Mucosa of descending colon (tissue), 3 donors: Measurements from ENCODE around the gene FRZB. TPM values are rescaled to one million over a fixed set of nuclear protein-coding genes. Genes with fewer than 3 reads are reported as not detected.

ENCODE experiments used
- ATAC-seq: fragments of 200-7000 bp; cut with Tn5 transposase; one replicate; pipeline ENCODE4 v1.9.1; 2020; ENCODE audit warnings: mild to moderate bottlenecking, moderate library complexity
- DNase-seq, 3 donors: peaks; one replicate each; pipeline ENCODE4 v3.0.0-alpha.2; 2020
- H3K36me3 ChIP-seq: fragments of 200-600 bp; one replicate; pipeline ENCODE4 v1.8.0; 2021; ENCODE audit warnings: low read depth, mild to moderate bottlenecking
- H3K4me1 ChIP-seq: fragments of 200-600 bp; one replicate; pipeline ENCODE4 v1.8.0; 2021; ENCODE audit warnings: low read depth, mild to moderate bottlenecking
- H3K4me3 ChIP-seq: fragments of 200-600 bp; one replicate; pipeline ENCODE4 v1.8.0; 2021; ENCODE audit warnings: mild to moderate bottlenecking
- H3K9me3 ChIP-seq: fragments of 200-600 bp; one replicate; pipeline ENCODE4 v1.8.0; 2021; ENCODE audit warnings: mild to moderate bottlenecking
- intact Hi-C, 2 donors: fragments of 100-400 bp; cut with DNase I in 1 of 2; cut with micrococcal nuclease in 1 of 2; formaldehyde crosslinking; loops; one replicate each; pipeline versions ENCODE4 v1.11.0 to v1.11.1; 2022; cut with DNase I, micrococcal nuclease
- total RNA-seq, 3 donors: library from RNA; stranded (reverse); fragmentation: NEBNext Ultra II Directional in 2 of 3; extraction: Animal tissue kit (Norgen Biotek cat#: 25700) in 2 of 3; gene quantifications; one replicate each; pipeline versions ENCODE4 v1.2.1 to v1.2.4, GENCODE V29; 2021 to 2023
- TF ChIP-seq, protein P1 (sequence below): fragments of 200-600 bp; IDR thresholded peaks from one replicate; pipeline ENCODE4 v1.8.0; 2022; ENCODE audit warnings: antibody characterized with exemption, mild to moderate bottlenecking
- donor health status: DM: no; HTN: no; CAD: no; lungs with moderate emphysema.
- donor health status: DM: no; HTN: no; CAD: no.
- donor health status: DM: no; HTN: yes; CAD: no.

FRZB gene
- total RNA-seq, 3 donors from 2014 or later = 5.9 to 15.7 (median 8.9) TPM

DNA sequence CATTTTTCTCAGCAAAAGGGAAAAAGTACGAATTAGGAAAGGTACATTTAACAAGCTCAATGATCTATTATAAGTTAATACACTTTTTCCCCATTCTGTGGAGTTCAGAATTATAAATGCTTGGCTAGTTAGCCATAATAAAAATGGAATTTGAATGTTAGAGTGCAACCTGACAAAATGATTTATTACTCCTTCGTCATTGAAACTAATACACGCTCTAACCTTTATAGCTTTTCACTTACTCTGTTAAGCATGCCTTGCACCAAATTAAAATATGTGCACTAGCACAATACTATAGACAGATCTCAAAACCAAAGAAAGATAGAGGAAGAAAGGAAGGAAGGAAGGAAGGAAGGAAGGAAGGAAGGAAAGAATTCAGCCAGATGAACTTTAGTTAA lies 46.1 kb upstream of the FRZB start:
- no peaks in the 10 kb centered on the region for H3K9me3 ChIP-seq
- TF ChIP-seq, protein P1, sequence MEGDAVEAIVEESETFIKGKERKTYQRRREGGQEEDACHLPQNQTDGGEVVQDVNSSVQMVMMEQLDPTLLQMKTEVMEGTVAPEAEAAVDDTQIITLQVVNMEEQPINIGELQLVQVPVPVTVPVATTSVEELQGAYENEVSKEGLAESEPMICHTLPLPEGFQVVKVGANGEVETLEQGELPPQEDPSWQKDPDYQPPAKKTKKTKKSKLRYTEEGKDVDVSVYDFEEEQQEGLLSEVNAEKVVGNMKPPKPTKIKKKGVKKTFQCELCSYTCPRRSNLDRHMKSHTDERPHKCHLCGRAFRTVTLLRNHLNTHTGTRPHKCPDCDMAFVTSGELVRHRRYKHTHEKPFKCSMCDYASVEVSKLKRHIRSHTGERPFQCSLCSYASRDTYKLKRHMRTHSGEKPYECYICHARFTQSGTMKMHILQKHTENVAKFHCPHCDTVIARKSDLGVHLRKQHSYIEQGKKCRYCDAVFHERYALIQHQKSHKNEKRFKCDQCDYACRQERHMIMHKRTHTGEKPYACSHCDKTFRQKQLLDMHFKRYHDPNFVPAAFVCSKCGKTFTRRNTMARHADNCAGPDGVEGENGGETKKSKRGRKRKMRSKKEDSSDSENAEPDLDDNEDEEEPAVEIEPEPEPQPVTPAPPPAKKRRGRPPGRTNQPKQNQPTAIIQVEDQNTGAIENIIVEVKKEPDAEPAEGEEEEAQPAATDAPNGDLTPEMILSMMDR = no peak
- H3K4me3 ChIP-seq = no peak overlapping the region
- DNase-seq (no peak), ATAC-seq (no peak)
- H3K36me3 ChIP-seq = no peaks in the 10 kb centered on the region
- no peaks in the 10 kb centered on the region for H3K4me1 ChIP-seq
- intact Hi-C loops = no loop called here

DNA sequence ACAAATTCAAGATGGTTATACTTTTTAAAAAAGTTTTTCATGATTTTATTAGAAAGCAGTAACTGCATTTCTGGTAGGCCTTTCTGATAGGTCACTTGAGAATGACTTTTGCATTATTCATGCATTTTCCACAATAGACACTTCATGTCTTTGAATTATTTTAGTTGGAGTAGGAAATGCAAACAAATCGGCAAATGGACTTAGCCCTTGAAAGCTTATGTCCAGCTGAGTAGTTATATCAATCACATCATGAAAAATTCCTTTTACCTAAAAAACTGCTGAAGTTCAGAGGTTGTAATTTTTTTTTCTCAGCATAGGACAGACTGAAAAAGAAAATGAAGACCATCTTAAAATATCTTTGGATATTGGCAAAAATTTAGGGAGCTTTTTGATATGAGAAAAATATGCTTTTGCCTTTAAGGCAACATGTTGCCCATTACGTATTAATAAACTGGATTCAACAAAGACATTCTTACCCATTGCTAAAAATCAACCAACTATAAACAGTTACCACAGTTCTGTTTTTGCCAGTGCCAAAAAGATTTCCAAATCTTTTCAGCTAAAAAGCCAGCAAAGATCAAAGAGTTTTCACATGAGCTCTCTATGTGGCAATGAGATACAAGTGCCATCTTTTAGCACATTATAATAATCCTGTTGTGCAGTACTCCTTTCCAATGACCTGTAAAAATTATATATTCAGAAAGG lies 45.5 kb upstream of the FRZB start:
- Histone ChIP-seq H3K9me3 (no peaks in the 10 kb centered on the region), H3K4me1 (peaks cover 2% of the 10 kb centered on the region), H3K36me3 (no peaks in the 10 kb centered on the region), H3K4me3 (no peak overlapping the region)
- intact Hi-C loops = no loop called here
- TF ChIP-seq, protein P1 = no peak
- no peak for ATAC-seq
- DNase-seq = no peak

DNA sequence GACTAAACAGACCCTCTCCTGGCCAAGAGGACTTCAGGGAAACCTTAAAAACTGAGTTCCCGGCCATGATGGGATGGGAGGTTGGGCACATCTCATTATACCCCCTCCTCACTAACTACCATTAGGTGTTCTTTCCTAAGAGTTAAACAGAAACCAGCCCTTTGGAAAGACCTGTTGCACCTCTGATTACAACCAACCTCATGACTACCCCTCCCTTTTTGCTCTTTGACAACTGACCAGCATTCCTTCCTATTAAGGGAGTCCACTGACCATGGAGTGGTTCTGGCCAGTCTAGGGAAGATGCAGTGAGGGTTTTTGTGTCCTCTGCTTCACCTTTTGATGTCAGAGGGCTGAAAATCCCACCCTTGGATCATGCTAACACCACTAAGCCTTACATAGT lies 44.5 kb upstream of the FRZB start:
- H3K4me1 ChIP-seq = peaks cover 3% of the 10 kb centered on the region
- TF ChIP-seq, protein P1 = no peak
- intact Hi-C loops = no loop called here
- H3K9me3 ChIP-seq = no peaks in the 10 kb centered on the region
- DNase-seq = no peak
- no peak for ATAC-seq
- H3K36me3 ChIP-seq = no peaks in the 10 kb centered on the region
- H3K4me3 ChIP-seq = no peak overlapping the region

DNA sequence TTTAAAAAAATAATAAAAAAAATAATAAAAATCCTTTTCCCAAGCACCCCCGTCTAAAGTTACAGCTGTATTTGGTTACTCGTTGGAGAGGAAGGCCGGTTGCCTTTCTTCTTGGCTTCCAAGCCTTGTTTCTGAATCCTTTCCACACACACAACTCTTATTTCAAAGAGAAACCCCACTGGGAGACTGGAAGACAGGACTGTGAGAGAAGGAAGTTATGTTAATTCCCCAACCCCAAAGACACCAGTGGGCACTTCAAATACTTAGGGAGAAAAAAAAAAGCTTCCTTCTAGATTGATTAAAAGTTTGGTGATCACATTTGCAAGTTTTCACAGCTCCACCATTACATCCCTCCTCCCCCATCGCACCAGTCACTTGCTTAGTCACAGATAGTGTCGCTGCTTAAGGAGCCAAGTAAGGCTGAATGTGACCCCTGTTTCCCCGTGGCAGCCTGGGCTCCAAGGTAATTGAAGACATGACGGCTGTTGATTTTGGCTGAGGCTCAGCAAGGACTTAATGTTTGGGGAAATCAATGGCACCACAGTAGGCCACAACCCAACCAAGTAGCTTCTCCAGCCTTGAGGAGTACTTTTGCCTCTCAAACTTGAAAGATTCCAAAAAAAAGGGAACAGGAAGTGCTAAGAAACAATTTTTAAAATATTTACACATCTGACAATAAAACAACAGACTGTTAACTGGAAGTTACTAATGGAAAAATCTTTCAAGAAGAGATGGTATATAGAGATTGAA lies 40.8 kb upstream of the FRZB start:
- DNase-seq = no peak
- no peaks in the 10 kb centered on the region for H3K36me3 ChIP-seq
- H3K9me3 ChIP-seq = no peaks in the 10 kb centered on the region
- TF ChIP-seq, protein P1 = no peak
- intact Hi-C loops = no loop called here
- peaks cover 3% of the 10 kb centered on the region for H3K4me1 ChIP-seq
- H3K4me3 ChIP-seq = no peak overlapping the region
- no peak for ATAC-seq

DNA sequence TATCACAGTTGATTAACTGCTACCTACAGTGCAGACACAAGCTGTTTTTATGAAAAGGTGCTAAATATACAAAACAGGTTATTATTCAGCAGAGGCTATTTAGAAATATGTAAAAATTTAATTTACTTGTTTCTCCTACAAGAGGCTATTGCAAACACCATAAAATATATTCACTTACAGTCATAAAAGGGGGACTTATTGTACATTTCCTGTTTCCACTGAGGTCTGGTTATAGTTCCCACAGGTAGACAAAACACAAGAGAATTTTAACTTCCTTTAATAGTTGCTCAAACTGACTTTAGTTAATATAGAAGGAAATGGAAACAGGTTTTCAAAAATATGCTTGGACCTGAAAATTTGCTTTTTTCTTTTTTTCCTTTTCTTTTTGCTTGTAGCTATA lies 40.0 kb upstream of the FRZB start:
- TF ChIP-seq, protein P1 = no peak

More for the DNA sequence above, 40.0 kb upstream of the FRZB start:
- Histone ChIP-seq H3K36me3 (no peaks in the 10 kb centered on the region), H3K4me3 (no peak overlapping the region), H3K9me3 (no peaks in the 10 kb centered on the region), H3K4me1 (peaks cover 3% of the 10 kb centered on the region)
- intact Hi-C loops = no loop called here
- no peak for DNase-seq
- ATAC-seq = peak; percentile 48
